B cell (primary cell): ENCODE results near the gene METTL8. TPM values are rescaled to one million over a fixed set of nuclear protein-coding genes. Genes with fewer than 3 reads are reported as not detected.

Source experiments
- ATAC-seq: fragments of 200-7000 bp; cut with Tn5 transposase; one replicate; pipeline ENCODE4 v1.10.0; 2021; ENCODE audit warnings: low read depth, mild to moderate bottlenecking, moderate number of reproducible peaks, moderate library complexity
- CTCF ChIA-PET: fragments of 350-600 bp; sonication (Branson Sonifier 250); formaldehyde crosslinking; loops from one replicate; lab custom pipeline; 2021; ENCODE audit warnings: antibody characterized with exemption, inconsistent platforms; lab: Charles Lee
- POLR2A ChIA-PET: fragments of 350-600 bp; sonication (Branson Sonifier 250); formaldehyde crosslinking; loops from one replicate; lab custom pipeline; 2021; ENCODE audit warnings: antibody characterized with exemption; lab: Charles Lee
- DNase-seq: peaks from one replicate; pipeline ENCODE4 v3.0.0; 2013
- H2AFZ ChIP-seq: 2 replicates; pipeline ENCODE4 v1.6.1; 2012; ENCODE audit warnings: mild to moderate bottlenecking, low read depth, low read length; ENCODE audit not compliant: insufficient read depth, poor library complexity, severe bottlenecking
- H3K27ac ChIP-seq, 2 donors: 1 replicate in 1 of 2; 2 replicates in 1 of 2; pipeline ENCODE4 v1.5.1; 2012 to 2013; ENCODE audit warnings: low read length in 2 of 2, mild to moderate bottlenecking in 2 of 2, moderate library complexity in 1 of 2
- H3K27me3 ChIP-seq, 4 experiments: fragments of 200-600 bp in 1 of 4; sonication (generic) in 1 of 4; replicated peaks in 1 of 4; 1 replicate in 2 of 4; 2 replicates in 2 of 4; pipeline versions ENCODE4 v1.6.1 to v1.7.0; 2013 to 2016; ENCODE audit warnings: low read length in 3 of 4, mild to moderate bottlenecking in 2 of 4, mixed read lengths in 1 of 4, moderate library complexity in 1 of 4; ENCODE audit not compliant: insufficient read depth in 4 of 4, control insufficient read depth in 3 of 4; ENCODE audit errors: control extremely low read depth in 1 of 4
- H3K36me3 ChIP-seq, 2 experiments: replicated peaks in 1 of 2; 1 replicate in 1 of 2; 2 replicates in 1 of 2; pipeline versions ENCODE4 v1.6.1 to v1.7.1; 2013; ENCODE audit warnings: low read length in 1 of 2; ENCODE audit not compliant: insufficient read depth in 2 of 2, control insufficient read depth in 1 of 2; ENCODE audit errors: control extremely low read depth in 1 of 2, extremely low read depth in 1 of 2
- H3K4me1 ChIP-seq, 2 donors: fragments of 200-600 bp in 1 of 2; sonication (generic) in 1 of 2; 1 replicate in 1 of 2; 2 replicates in 1 of 2; pipeline versions ENCODE4 v1.5.1 to v1.6.1; 2013 to 2017; ENCODE audit warnings: low read length in 2 of 2; ENCODE audit not compliant: control insufficient read depth in 2 of 2, insufficient read depth in 2 of 2
- H3K4me2 ChIP-seq: replicated peaks from 2 replicates; pipeline ENCODE3; 2012; ENCODE audit warnings: mild to moderate bottlenecking, low read depth, low read length; ENCODE audit not compliant: poor library complexity, severe bottlenecking
- H3K4me3 ChIP-seq, 5 experiments: fragments of 200-600 bp in 1 of 5; sonication (generic) in 1 of 5; 1 replicate in 3 of 5; 2 replicates in 2 of 5; pipeline versions ENCODE4 v1.5.1 to v1.7.0; 2011 to 2016; ENCODE audit warnings: low read length in 4 of 5, mild to moderate bottlenecking in 4 of 5, low read depth in 2 of 5, control low read depth in 1 of 5, moderate library complexity in 1 of 5; ENCODE audit not compliant: insufficient read depth in 1 of 5; ENCODE audit errors: control extremely low read depth in 1 of 5, extremely low read depth in 1 of 5
- H3K79me2 ChIP-seq: fragments of 200-600 bp; sonication (generic); one replicate; pipeline ENCODE4 v1.6.0; 2016; ENCODE audit warnings: low read length; ENCODE audit not compliant: control insufficient read depth, insufficient read depth
- H3K9ac ChIP-seq: fragments of 200-600 bp; sonication (generic); 2 replicates; pipeline ENCODE4 v1.6.1; 2017; ENCODE audit warnings: mild to moderate bottlenecking, low read length, moderate library complexity
- H3K9me3 ChIP-seq, 3 donors: one replicate each; pipeline versions ENCODE4 v1.6.1 to v1.7.1; 2013; ENCODE audit warnings: low read length in 2 of 3; ENCODE audit not compliant: control insufficient read depth in 2 of 3, insufficient read depth in 1 of 3; ENCODE audit errors: control extremely low read depth in 1 of 3
- H4K20me1 ChIP-seq: 2 replicates; pipeline ENCODE4 v1.6.0; 2012; ENCODE audit warnings: mild to moderate bottlenecking, low read length; ENCODE audit not compliant: insufficient read depth, control insufficient read depth, poor library complexity, severe bottlenecking
- H3K27ac Mint-ChIP-seq: one replicate; pipeline ENCODE4 v1.8.0; 2021; ENCODE audit warnings: mixed read lengths
- H3K27me3 Mint-ChIP-seq: one replicate; pipeline ENCODE4 v1.8.0; 2021; ENCODE audit warnings: mixed read lengths
- H3K4me1 Mint-ChIP-seq: one replicate; pipeline ENCODE4 v1.8.0; 2021; ENCODE audit warnings: mixed read lengths
- H3K4me3 Mint-ChIP-seq: one replicate; pipeline ENCODE4 v1.8.0; 2021; ENCODE audit warnings: mixed read lengths
- H3K9me3 Mint-ChIP-seq: one replicate; pipeline ENCODE4 v1.8.0; 2022; ENCODE audit warnings: mixed read lengths; ENCODE audit not compliant: insufficient read depth
- EZH2 ChIP-seq: IDR thresholded peaks from 2 replicates; pipeline ENCODE4 v1.6.1; 2012; ENCODE audit warnings: borderline replicate concordance, low read depth, mild to moderate bottlenecking, moderate library complexity, low read length; ENCODE audit not compliant: insufficient read depth, poor library complexity, severe bottlenecking
- WGBS: methylation state at CpG from one replicate; pipeline ENCODE4 v1.1.5; 2013; ENCODE audit warnings: missing lambda C conversion rate; ENCODE audit not compliant: insufficient coverage; 5-methylcytosine and 5-hydroxymethylcytosine counted together
- intact Hi-C: fragments of 100-400 bp; cut with micrococcal nuclease; formaldehyde crosslinking; loops from one replicate; pipeline ENCODE4 v1.10.0; 2022
- polyA plus RNA-seq: library from polyadenylated mRNA; depleted of rRNA; stranded (reverse); fragments of >200 nt; gene quantifications from 2 replicates; pipeline ENCODE4 v1.2.3, GENCODE V29; 2012
- total RNA-seq, 2 donors: library from RNA; stranded (reverse); fragments of 120-200 nt in 1 of 2; gene quantifications; 1 replicate in 1 of 2; 2 replicates in 1 of 2; pipeline versions ENCODE4 v1.2.3 to v1.2.4, GENCODE V29; 2013 to 2022
- TF ChIP-seq, protein P1 (sequence below): fragments of 200-600 bp; IDR thresholded peaks from one replicate; pipeline ENCODE4 v1.8.0; 2022; ENCODE audit warnings: antibody characterized with exemption, mild to moderate bottlenecking

The METTL8 gene
- total and polyA plus RNA-seq, 2 donors (not counting 1 experiment from before 2014, with no cell fraction given): 20.8 to 57.8 TPM

DNA sequence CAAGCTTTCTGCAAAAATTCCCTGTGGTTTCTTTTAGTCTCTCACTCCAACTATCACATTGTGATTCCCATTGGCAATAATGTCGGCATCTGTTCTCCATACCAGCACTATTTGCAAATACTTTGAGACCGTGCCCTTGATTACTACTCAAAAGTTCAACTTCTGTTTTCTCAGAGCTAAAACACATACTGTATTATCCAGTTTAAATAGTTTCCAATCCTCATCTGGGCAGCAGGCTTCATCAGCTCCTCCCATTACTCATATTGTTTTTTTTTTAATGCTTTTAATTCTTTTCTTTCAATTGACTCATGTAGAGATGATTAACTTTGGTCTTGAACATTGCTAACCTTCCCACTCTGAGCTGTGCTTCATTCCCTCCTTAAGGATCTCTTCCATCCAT lies 135.8 kb downstream of the METTL8 start:
- no peak overlapping the region for H3K4me2 ChIP-seq
- WGBS: 100% methylated on average over 2 of the region's 2 CpGs
- no peaks in the 10 kb centered on the region for H4K20me1 ChIP-seq
- H3K4me3 ChIP-seq: no peak overlapping the region
- CTCF ChIA-PET: interaction anchor here (1.2 kb wide), 1 partner anchor 17 kb away, joined by 3 read pairs; no protein-coding TSS in a partner anchor
- no peak for DNase-seq
- no peaks in the 10 kb centered on the region for H3K9me3 Mint-ChIP-seq
- H3K27ac Mint-ChIP-seq: no peak overlapping the region
- H3K27me3 Mint-ChIP-seq: no peaks in the 10 kb centered on the region
- H3K79me2 ChIP-seq: no peaks in the 10 kb centered on the region
- no peak overlapping the region for H3K4me3 Mint-ChIP-seq
- no peak overlapping the region for H2AFZ ChIP-seq
- no peak overlapping the region for H3K27ac ChIP-seq
- no peaks in the 10 kb centered on the region for H3K4me1 Mint-ChIP-seq
- ATAC-seq: no peak
- no peaks in the 10 kb centered on the region for H3K27me3 ChIP-seq
- intact Hi-C loops: no loop called here
- no peaks in the 10 kb centered on the region for H3K36me3 ChIP-seq
- TF ChIP-seq, protein P1, sequence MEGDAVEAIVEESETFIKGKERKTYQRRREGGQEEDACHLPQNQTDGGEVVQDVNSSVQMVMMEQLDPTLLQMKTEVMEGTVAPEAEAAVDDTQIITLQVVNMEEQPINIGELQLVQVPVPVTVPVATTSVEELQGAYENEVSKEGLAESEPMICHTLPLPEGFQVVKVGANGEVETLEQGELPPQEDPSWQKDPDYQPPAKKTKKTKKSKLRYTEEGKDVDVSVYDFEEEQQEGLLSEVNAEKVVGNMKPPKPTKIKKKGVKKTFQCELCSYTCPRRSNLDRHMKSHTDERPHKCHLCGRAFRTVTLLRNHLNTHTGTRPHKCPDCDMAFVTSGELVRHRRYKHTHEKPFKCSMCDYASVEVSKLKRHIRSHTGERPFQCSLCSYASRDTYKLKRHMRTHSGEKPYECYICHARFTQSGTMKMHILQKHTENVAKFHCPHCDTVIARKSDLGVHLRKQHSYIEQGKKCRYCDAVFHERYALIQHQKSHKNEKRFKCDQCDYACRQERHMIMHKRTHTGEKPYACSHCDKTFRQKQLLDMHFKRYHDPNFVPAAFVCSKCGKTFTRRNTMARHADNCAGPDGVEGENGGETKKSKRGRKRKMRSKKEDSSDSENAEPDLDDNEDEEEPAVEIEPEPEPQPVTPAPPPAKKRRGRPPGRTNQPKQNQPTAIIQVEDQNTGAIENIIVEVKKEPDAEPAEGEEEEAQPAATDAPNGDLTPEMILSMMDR: no peak
- TF ChIP-seq EZH2: no peak
- POLR2A ChIA-PET: no interaction called here
- H3K4me1 ChIP-seq: no peaks in the 10 kb centered on the region
- H3K9me3 ChIP-seq: peaks cover 0 to 6% (median 4%) of the 10 kb centered on the region in 3 donors
- H3K9ac ChIP-seq: no peak overlapping the region

DNA sequence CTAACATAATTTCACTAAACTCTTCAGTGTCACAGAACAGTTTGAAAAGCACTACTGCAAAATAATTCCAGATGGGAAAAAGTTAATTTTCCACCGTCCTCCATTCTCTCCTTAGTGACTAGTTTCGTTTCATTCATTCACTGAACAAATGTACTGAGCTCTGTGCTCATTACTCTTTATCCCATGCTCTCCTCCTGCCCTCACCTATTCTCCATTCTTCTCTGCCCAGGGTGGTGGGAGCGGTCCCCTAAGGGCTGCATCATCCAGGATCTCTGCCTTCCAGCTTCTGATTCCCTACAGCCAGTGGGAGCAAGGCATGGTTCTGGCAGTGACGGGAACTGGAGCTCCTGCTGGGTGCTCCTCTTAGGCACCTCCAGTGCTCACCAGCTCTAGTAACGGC lies 139.2 kb downstream of the METTL8 start:
- H3K4me3 Mint-ChIP-seq: no peak overlapping the region
- Histone ChIP-seq H3K79me2 (no peaks in the 10 kb centered on the region), H2AFZ (no peak overlapping the region), H3K9ac (no peak overlapping the region), H3K27me3 (no peaks in the 10 kb centered on the region), H3K36me3 (no peaks in the 10 kb centered on the region), H3K4me3 (no peak overlapping the region), H4K20me1 (no peaks in the 10 kb centered on the region), H3K4me1 (no peaks in the 10 kb centered on the region), H3K9me3 (peaks cover 0 to 6% (median 4%) of the 10 kb centered on the region in 3 donors), H3K27ac (no peak overlapping the region), H3K4me2 (no peak overlapping the region)
- ChIA-PET POLR2A (no interaction called here), CTCF (no interaction called here)
- peaks cover 2% of the 10 kb centered on the region for H3K9me3 Mint-ChIP-seq
- no peak overlapping the region for H3K27ac Mint-ChIP-seq
- DNase-seq (no peak), ATAC-seq (no peak)
- H3K4me1 Mint-ChIP-seq: no peaks in the 10 kb centered on the region
- TF ChIP-seq, protein P1: no peak
- no peak for TF ChIP-seq EZH2
- 100% methylated on average over 5 of the region's 5 CpGs for WGBS
- intact Hi-C loops: no loop called here
- H3K27me3 Mint-ChIP-seq: no peaks in the 10 kb centered on the region
